ENCODE measurements around the gene ALDH4A1. TPM values are rescaled to one million over a fixed set of nuclear protein-coding genes. Genes with fewer than 3 reads are reported as not detected.
"Not testable (repeated sequence)": the region's sequence is repeated elsewhere in the genome, so short reads cannot be mapped to it uniquely, and the experiment has no call there.

The ALDH4A1 gene
- total RNA-seq, 1 experiment from 2014 or later, result 18.1 TPM

GRCh38 chr1:18854331-18855025 is 47.9 kb downstream of the ALDH4A1 start:
- H3K9me2 ChIP-seq (replicated peaks; ENCODE audit: low read length), result no peaks in the 10 kb centered on the region
- no peaks in the 10 kb centered on the region for H3F3A ChIP-seq (ENCODE audit: low read length, unreplicated experiment)
- BruUV-seq (replicated peaks), result no TSS peak
- TF ChIP-seq EZH2 (IDR thresholded peaks at IDR 0.05; ENCODE audit: low read length, unreplicated experiment) (no peak), CTCF (conservative IDR thresholded peaks at IDR 0.05; ENCODE audit: low read depth, low read length) (no peak), EZH2phosphoT487 (IDR thresholded peaks at IDR 0.05; ENCODE audit: borderline replicate concordance, low read length) (no peak)
- DNase-seq (no peak), ATAC-seq (no peak)
- no peak overlapping the region for H3K9ac ChIP-seq (ENCODE audit: low read length)
- no peaks in the 10 kb centered on the region for H3K79me2 ChIP-seq (ENCODE audit: low read length)
- H3K9me3 ChIP-seq (ENCODE audit: low read length), result no peaks in the 10 kb centered on the region
- peaks cover 25% of the 10 kb centered on the region for H3K27me3 ChIP-seq (ENCODE audit: low read length)
- ChIA-PET POLR2A (ENCODE audit: unreplicated experiment) (no interaction called here), CTCF (no interaction called here)
- H3K36me3 ChIP-seq (ENCODE audit: low read depth, low read length), result no peaks in the 10 kb centered on the region
- H2AFZ ChIP-seq (ENCODE audit: low read length), result no peak overlapping the region
- H4K20me1 ChIP-seq (ENCODE audit: low read length), result no peaks in the 10 kb centered on the region
- H3K27ac ChIP-seq (ENCODE audit: low read length), result no peak overlapping the region
- H3K4me2 ChIP-seq (ENCODE audit: low read length), result no peak overlapping the region
- no peaks in the 10 kb centered on the region for H3K4me1 ChIP-seq (ENCODE audit: insufficient read depth, low read length)
- H3K4me3 ChIP-seq (ENCODE audit: low read length), result no peak overlapping the region
- intact Hi-C loops (cut with micrococcal nuclease), result no loop called here

- Histone ChIP-seq H3K27ac (ENCODE audit: low read length) (no peak overlapping the region), H3F3A (ENCODE audit: low read length, unreplicated experiment) (no peaks in the 10 kb centered on the region), H2AFZ (ENCODE audit: low read length) (no peak overlapping the region), H3K9me2 (replicated peaks; ENCODE audit: low read length) (no peaks in the 10 kb centered on the region), H3K4me2 (ENCODE audit: low read length) (no peak overlapping the region), H3K27me3 (ENCODE audit: low read length) (peaks cover 25% of the 10 kb centered on the region), H3K79me2 (ENCODE audit: low read length) (no peaks in the 10 kb centered on the region), H3K4me3 (ENCODE audit: low read length) (no peak overlapping the region), H3K9me3 (ENCODE audit: low read length) (no peaks in the 10 kb centered on the region), H3K36me3 (ENCODE audit: low read depth, low read length) (no peaks in the 10 kb centered on the region), H3K4me1 (ENCODE audit: insufficient read depth, low read length) (no peaks in the 10 kb centered on the region), H3K9ac (ENCODE audit: low read length) (no peak overlapping the region), H4K20me1 (ENCODE audit: low read length) (no peaks in the 10 kb centered on the region)
- CTCF ChIA-PET, result no interaction called here
- intact Hi-C loops (cut with micrococcal nuclease), result no loop called here
- ATAC-seq (no peak), DNase-seq (no peak)
- BruUV-seq (replicated peaks), result no TSS peak
- POLR2A ChIA-PET (ENCODE audit: unreplicated experiment), result no interaction called here
- TF ChIP-seq EZH2 (IDR thresholded peaks at IDR 0.05; ENCODE audit: low read length, unreplicated experiment), result no peak
- TF ChIP-seq CTCF (conservative IDR thresholded peaks at IDR 0.05; ENCODE audit: low read depth, low read length), result no peak
- TF ChIP-seq EZH2phosphoT487 (IDR thresholded peaks at IDR 0.05; ENCODE audit: borderline replicate concordance, low read length), result no peak
These were observed 49.9 kb downstream of the ALDH4A1 start for GRCh38 chr1:18852501-18852900.

- TF ChIP-seq EZH2phosphoT487 (IDR thresholded peaks at IDR 0.05; ENCODE audit: borderline replicate concordance, low read length), result no peak
- TF ChIP-seq EZH2 (IDR thresholded peaks at IDR 0.05; ENCODE audit: low read length, unreplicated experiment), result no peak
- TF ChIP-seq CTCF (conservative IDR thresholded peaks at IDR 0.05; ENCODE audit: low read depth, low read length), result no peak
- Histone ChIP-seq H3K9ac (ENCODE audit: low read length) (no peak overlapping the region), H2AFZ (ENCODE audit: low read length) (no peak overlapping the region), H3K79me2 (ENCODE audit: low read length) (no peaks in the 10 kb centered on the region), H3K27ac (ENCODE audit: low read length) (no peak overlapping the region), H3K36me3 (ENCODE audit: low read depth, low read length) (no peaks in the 10 kb centered on the region), H4K20me1 (ENCODE audit: low read length) (no peaks in the 10 kb centered on the region), H3K4me1 (ENCODE audit: insufficient read depth, low read length) (no peaks in the 10 kb centered on the region), H3F3A (ENCODE audit: low read length, unreplicated experiment) (no peaks in the 10 kb centered on the region), H3K9me3 (ENCODE audit: low read length) (no peaks in the 10 kb centered on the region), H3K27me3 (ENCODE audit: low read length) (peaks cover 40% of the 10 kb centered on the region), H3K9me2 (replicated peaks; ENCODE audit: low read length) (no peaks in the 10 kb centered on the region), H3K4me2 (ENCODE audit: low read length) (no peak overlapping the region), H3K4me3 (ENCODE audit: low read length) (no peak overlapping the region)
- intact Hi-C loops (cut with micrococcal nuclease), result no loop called here
- ATAC-seq (no peak), DNase-seq (no peak)
- ChIA-PET CTCF (no interaction called here), POLR2A (ENCODE audit: unreplicated experiment) (no interaction called here)
- BruUV-seq (replicated peaks), result no TSS peak
These were observed 53.1 kb downstream of the ALDH4A1 start for GRCh38 chr1:18849261-18849711.

GRCh38 chr1:18847723-18848122 is 54.6 kb downstream of the ALDH4A1 start:
- intact Hi-C loops (cut with micrococcal nuclease); POLR2A ChIA-PET (ENCODE audit: unreplicated experiment); DNase-seq: not testable (repeated sequence)

More at GRCh38 chr1:18847723-18848122, 54.6 kb downstream of the ALDH4A1 start:
- H3K4me1 ChIP-seq (ENCODE audit: insufficient read depth, low read length); H3K9me2 ChIP-seq (replicated peaks; ENCODE audit: low read length); H3K36me3 ChIP-seq (ENCODE audit: low read depth, low read length); H3K4me2 ChIP-seq (ENCODE audit: low read length); BruUV-seq (replicated peaks); H2AFZ ChIP-seq (ENCODE audit: low read length); H3K9me3 ChIP-seq (ENCODE audit: low read length); H4K20me1 ChIP-seq (ENCODE audit: low read length); H3F3A ChIP-seq (ENCODE audit: low read length, unreplicated experiment); H3K27ac ChIP-seq (ENCODE audit: low read length); H3K9ac ChIP-seq (ENCODE audit: low read length); ATAC-seq; H3K4me3 ChIP-seq (ENCODE audit: low read length); H3K79me2 ChIP-seq (ENCODE audit: low read length); CTCF ChIA-PET: not testable (repeated sequence)
- peaks cover 45% of the 10 kb centered on the region for H3K27me3 ChIP-seq (ENCODE audit: low read length)
